ENCODE data around the gene ATXN10.

GRCh38 chr22:45775062-45775461, 103.4 kb downstream of the ATXN10 start:
- TF ChIP-seq, protein P1, sequence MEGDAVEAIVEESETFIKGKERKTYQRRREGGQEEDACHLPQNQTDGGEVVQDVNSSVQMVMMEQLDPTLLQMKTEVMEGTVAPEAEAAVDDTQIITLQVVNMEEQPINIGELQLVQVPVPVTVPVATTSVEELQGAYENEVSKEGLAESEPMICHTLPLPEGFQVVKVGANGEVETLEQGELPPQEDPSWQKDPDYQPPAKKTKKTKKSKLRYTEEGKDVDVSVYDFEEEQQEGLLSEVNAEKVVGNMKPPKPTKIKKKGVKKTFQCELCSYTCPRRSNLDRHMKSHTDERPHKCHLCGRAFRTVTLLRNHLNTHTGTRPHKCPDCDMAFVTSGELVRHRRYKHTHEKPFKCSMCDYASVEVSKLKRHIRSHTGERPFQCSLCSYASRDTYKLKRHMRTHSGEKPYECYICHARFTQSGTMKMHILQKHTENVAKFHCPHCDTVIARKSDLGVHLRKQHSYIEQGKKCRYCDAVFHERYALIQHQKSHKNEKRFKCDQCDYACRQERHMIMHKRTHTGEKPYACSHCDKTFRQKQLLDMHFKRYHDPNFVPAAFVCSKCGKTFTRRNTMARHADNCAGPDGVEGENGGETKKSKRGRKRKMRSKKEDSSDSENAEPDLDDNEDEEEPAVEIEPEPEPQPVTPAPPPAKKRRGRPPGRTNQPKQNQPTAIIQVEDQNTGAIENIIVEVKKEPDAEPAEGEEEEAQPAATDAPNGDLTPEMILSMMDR (conservative IDR thresholded peaks at IDR 0.05) = no peak
- TF ChIP-seq ZFX (IDR thresholded peaks at IDR 0.05) = no peak
